Measurements from ENCODE around the gene PLCG2.

GRCh38 chr16:81795193-81795592, 16.1 kb downstream of the PLCG2 start:
- no peak for TF ChIP-seq BHLHE40 (IDR thresholded peaks at IDR 0.05; ENCODE audit: borderline replicate concordance)
- TF ChIP-seq TARDBP (IDR thresholded peaks at IDR 0.05), result no peak
- TF ChIP-seq SP1 (IDR thresholded peaks at IDR 0.05), result no peak
- TF ChIP-seq ZNF384 (IDR thresholded peaks at IDR 0.05), result no peak
- TF ChIP-seq FOXM1 (IDR thresholded peaks at IDR 0.05; ENCODE audit: borderline replicate concordance), result no peak
- no peak for TF ChIP-seq HDGF (IDR thresholded peaks at IDR 0.05; ENCODE audit: borderline replicate concordance)
- TF ChIP-seq FOXA1 (IDR thresholded peaks at IDR 0.05), result no peak
- TF ChIP-seq ARNT (IDR thresholded peaks at IDR 0.05), result no peak
- TF ChIP-seq SUZ12 (IDR thresholded peaks at IDR 0.05), result no peak
- no peak for TF ChIP-seq NFRKB (IDR thresholded peaks at IDR 0.05)
- TF ChIP-seq LEF1 (IDR thresholded peaks at IDR 0.05; ENCODE audit: borderline replicate concordance), result no peak
- no peak for TF ChIP-seq L3MBTL2 (conservative IDR thresholded peaks at IDR 0.05)
